Thymus (tissue), 14 donors: ENCODE data around the gene LLCFC1. TPM values are rescaled to one million over a fixed set of nuclear protein-coding genes. Genes with fewer than 3 reads are reported as not detected.

Source experiments
- DNase-seq, 9 donors: peaks; one replicate each; pipeline ENCODE4 v3.0.0-alpha.2; 2013; ENCODE audit warnings: low spot score in 9 of 9, low read depth in 6 of 9, missing footprints in 1 of 9
- H3K27ac ChIP-seq, 2 donors: one replicate each; pipeline ENCODE4 v1.5.1; 2013; ENCODE audit warnings: control low read depth in 1 of 2, low read depth in 1 of 2, low read length in 1 of 2, mild to moderate bottlenecking in 1 of 2, moderate library complexity in 1 of 2
- H3K27me3 ChIP-seq, 2 donors: one replicate each; pipeline ENCODE4 v1.5.1; 2013; ENCODE audit warnings: low read length in 1 of 2; ENCODE audit not compliant: control insufficient read depth in 2 of 2, insufficient read depth in 1 of 2
- H3K36me3 ChIP-seq, 2 donors: one replicate each; pipeline ENCODE4 v1.5.1; 2013; ENCODE audit warnings: low read length in 1 of 2, mild to moderate bottlenecking in 1 of 2, moderate library complexity in 1 of 2; ENCODE audit not compliant: control insufficient read depth in 2 of 2, insufficient read depth in 2 of 2
- H3K4me1 ChIP-seq, 2 donors: one replicate each; pipeline ENCODE4 v1.5.1; 2013; ENCODE audit warnings: low read length in 2 of 2; ENCODE audit not compliant: control insufficient read depth in 2 of 2, insufficient read depth in 2 of 2
- H3K4me3 ChIP-seq, 2 donors: one replicate each; pipeline ENCODE4 v1.5.1; 2013; ENCODE audit warnings: low read length in 2 of 2, control low read depth in 1 of 2, mild to moderate bottlenecking in 1 of 2
- H3K9me3 ChIP-seq, 2 donors: one replicate each; pipeline ENCODE4 v1.5.1; 2013; ENCODE audit warnings: low read length in 1 of 2, mild to moderate bottlenecking in 1 of 2; ENCODE audit not compliant: control insufficient read depth in 2 of 2, insufficient read depth in 1 of 2
- WGBS: extraction: QIAGEN DNeasy Blood & Tissue Kit; methylation state at CpG from one replicate; pipeline ENCODE4 v1.1.7; 2013; 5-methylcytosine and 5-hydroxymethylcytosine counted together
- long read RNA-seq, 10 donors: transcript quantifications; one replicate each; lab custom pipeline, GENCODE V29; 2026
- polyA plus RNA-seq: library from polyadenylated mRNA; stranded (reverse); fragments of 200-250 nt; gene quantifications from one replicate; pipeline ENCODE4 v1.2.3, GENCODE V29; 2013
- total RNA-seq: library from RNA; stranded (reverse); fragments of 120-200 nt; gene quantifications from one replicate; pipeline ENCODE4 v1.2.4, GENCODE V29; 2013
- donor health status: healthy.

The LLCFC1 gene
- total RNA-seq (not detected), polyA plus RNA-seq (not detected)
- long read RNA-seq, donor 1, result 0 reads
- long read RNA-seq, donor 2, result 0 reads
- long read RNA-seq, donor 3, result 0 reads
- long read RNA-seq, donor 4, result 0 reads
- long read RNA-seq, donor 5, result 0 reads
- long read RNA-seq, donor 6, result 0 reads
- long read RNA-seq, donor 7, result 0 reads
- long read RNA-seq, donor 8, result 0 reads
- long read RNA-seq, donor 9, result 0 reads
- long read RNA-seq, donor 10, result 0 reads

DNA sequence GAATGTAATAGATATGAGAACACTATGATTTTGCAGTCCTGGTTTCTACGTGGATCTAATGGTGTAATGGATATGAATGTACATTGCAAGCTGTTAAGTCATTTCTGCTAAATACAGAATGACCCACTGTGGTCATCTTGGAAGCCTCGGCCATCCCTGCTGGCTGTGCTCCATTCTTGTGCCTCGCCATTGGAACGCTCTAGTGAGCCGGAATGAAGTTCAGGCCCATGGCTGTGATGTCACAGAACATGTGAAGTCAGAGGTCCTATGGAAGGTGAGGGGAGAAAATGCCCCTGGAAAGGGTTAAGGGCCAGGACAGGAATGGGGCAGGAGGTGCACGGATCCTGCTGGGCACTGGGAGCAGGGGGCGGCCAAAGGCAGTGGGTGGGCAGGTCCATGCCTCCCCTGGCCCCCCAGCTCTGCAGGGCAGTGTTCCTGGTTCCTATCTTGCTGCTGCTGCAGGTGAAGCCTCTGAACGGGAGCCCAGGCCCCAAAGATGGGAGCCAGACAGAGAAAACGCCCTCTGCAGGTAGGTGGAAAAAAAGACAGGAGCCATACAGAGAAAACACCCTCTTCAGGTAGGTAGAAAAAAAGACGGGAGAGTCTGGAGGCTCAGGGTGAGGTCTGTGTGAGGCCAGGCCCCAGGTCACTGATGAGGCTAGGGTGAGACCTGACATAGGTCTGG is at the start of gene LLCFC1:
TSS of gene LLCFC1 (plus strand) at position 259 of the 685 bp plus-strand sequence. CDS start at position 397, 138 bp downstream.
- no peaks in the 10 kb centered on the region for H3K27me3 ChIP-seq
- no peaks in the 10 kb centered on the region for H3K9me3 ChIP-seq
- no peaks in the 10 kb centered on the region for H3K36me3 ChIP-seq
- peaks cover 0 to 9% of the 10 kb centered on the region in 2 donors for H3K4me1 ChIP-seq
- peak in 3 of 9 donors; percentile 15 to 56 (median 26) for DNase-seq
- no peak within 1 kb of the TSS for H3K27ac ChIP-seq
- 87% methylated on average over 10 of the region's 10 CpGs for WGBS
- H3K4me3 ChIP-seq, result no peak within 1 kb of the TSS

DNA sequence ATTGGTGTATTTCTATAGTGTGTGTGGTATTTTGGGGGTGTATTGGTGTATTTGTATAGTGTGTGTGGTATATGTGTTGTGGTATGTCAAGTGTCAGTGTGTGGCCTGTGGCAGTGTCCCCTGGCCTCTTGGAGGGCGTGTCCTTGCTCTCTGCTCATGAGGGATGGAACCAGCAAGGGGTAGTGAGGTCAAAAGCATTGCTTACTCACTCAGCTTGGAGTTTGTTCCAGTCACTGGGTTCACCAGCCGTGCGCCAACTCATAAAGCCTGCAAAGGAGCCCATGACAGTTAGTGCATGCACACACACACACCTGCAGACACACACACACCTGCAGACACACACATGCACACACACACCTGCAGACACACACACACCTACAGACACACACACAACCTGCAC is 49.5 kb upstream of the LLCFC1 start:
- no peaks in the 10 kb centered on the region for H3K4me1 ChIP-seq
- H3K9me3 ChIP-seq, result no peaks in the 10 kb centered on the region
- DNase-seq, result no peak
- H3K27me3 ChIP-seq, result no peaks in the 10 kb centered on the region
- WGBS, result 92% methylated on average over 3 of the region's 3 CpGs
- no peak overlapping the region for H3K27ac ChIP-seq
- H3K4me3 ChIP-seq, result no peak overlapping the region
- no peaks in the 10 kb centered on the region for H3K36me3 ChIP-seq

DNA sequence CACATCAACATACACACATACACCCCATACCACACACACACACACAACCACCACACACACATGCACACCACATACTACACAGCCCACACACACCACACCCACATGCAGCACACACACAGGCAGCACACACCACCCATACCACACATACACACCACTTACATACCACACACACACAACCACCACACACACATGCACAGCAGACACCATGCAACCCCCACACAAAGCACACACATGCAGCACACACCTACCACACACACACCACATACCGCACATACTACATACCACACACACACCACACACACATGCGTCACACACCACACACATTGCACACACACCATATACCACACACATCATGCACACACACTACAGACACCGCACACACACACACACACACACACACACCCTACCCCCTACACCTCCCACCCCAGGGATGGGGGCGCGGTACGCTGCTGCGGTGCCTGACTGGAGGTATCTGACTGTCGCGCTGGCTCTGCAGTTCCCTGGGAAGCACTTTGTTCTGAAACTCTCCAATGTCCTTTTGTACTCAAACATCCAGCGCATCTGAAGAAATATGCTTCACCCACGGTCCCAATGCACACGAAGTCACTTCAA is 48.3 kb upstream of the LLCFC1 start:
- WGBS, result 93% methylated on average over 12 of the region's 12 CpGs
- Histone ChIP-seq H3K9me3 (no peaks in the 10 kb centered on the region), H3K36me3 (no peaks in the 10 kb centered on the region), H3K27ac (no peak overlapping the region), H3K4me3 (no peak overlapping the region), H3K4me1 (no peaks in the 10 kb centered on the region), H3K27me3 (no peaks in the 10 kb centered on the region)
- no peak for DNase-seq

DNA sequence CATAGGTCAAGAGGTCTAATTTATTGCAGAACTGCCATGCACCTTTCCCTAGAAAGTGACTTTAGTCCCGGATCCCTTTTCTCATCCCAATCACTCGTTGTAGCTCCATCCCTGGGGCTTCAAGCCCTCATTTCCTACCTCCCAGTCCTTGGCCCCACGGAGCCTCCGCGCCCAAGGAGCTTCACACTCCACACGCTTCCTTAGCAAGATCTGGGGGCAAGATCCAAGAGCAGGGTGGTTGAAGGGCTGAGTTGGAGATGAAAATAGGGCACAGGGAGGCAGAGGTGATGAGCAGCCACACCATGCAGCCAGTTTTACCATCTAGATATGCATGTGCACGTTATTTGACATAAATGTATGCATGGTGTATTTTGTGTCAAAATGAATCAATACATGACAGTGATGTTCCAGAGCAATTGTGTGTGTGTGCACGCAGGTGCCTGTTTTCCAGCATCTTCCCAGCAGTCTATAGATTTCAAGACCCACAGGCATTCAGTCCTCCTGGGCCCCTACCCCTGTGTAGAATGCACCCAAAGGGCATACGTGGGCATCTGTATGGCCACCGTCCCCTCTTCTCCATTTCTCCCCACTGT is 47.7 kb upstream of the LLCFC1 start:
- DNase-seq, result no peak
- Histone ChIP-seq H3K36me3 (no peaks in the 10 kb centered on the region), H3K4me1 (no peaks in the 10 kb centered on the region), H3K27me3 (no peaks in the 10 kb centered on the region), H3K9me3 (no peaks in the 10 kb centered on the region), H3K4me3 (no peak overlapping the region), H3K27ac (no peak overlapping the region)
- WGBS, result 94% methylated on average over 10 of the region's 10 CpGs

DNA sequence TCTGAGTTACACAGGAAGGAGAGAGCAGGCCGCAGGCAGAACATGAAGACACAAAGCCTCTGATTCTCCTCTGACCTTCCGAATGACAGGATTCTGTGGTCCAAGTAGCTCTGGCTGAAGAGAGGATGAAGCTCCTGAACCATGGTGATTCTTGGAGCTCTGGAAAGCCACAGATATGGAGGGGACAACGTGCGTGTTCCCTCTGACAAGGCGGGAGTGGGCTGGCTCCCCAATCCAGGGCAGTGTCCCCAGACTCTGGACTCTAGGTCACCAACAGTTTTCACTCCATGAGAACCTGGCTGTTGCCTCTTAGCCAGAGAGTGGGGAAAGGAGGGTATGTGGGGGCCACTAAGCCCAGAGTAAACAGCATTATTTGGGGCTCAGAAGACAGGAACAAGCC is 46.3 kb upstream of the LLCFC1 start:
- Histone ChIP-seq H3K27me3 (no peaks in the 10 kb centered on the region), H3K9me3 (no peaks in the 10 kb centered on the region), H3K4me1 (no peaks in the 10 kb centered on the region), H3K27ac (no peak overlapping the region), H3K36me3 (no peaks in the 10 kb centered on the region), H3K4me3 (no peak overlapping the region)
- WGBS, result 94% methylated on average over 5 of the region's 5 CpGs
- no peak for DNase-seq

DNA sequence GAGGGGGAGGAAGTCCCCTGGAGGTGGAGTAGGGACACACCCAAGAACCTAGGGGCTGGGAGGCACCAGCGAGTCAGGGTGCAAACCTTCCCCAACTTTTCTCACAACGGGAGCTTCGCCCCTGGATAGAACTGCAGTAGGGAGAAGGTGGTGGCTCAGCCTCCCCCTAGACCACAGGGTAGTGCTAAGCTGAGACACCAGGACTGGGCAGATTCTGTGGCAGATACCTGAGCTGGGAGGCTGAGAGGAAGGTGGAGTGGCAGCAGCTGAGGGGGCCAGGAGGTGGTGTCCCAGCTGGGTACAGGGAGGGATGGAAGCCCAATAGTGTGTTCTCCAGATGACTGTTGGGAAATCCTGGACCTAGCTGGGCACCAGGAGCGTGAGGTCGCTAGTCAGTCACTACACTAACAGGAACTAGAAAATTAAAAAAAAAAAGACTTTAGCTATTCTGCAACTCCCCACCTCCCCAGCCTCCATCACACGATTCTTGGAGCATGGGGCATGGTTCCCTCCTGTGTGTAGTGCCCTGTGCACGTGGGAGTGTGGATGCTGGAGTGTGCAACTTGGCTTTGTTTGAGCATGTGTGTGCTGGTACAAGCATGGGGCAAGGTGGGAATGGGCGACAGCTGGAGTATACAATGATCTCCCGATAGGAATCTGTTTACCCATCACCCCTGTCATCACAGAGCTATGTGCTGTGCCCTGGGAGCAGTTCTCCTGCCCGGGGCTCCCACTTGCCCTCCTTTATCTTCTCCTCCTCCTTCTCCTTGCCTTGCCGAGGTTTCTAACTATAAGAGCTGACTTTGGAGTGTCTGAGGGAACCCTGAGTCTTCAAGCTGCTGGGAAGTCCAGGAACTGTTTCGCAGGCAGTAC is 44.9 kb upstream of the LLCFC1 start:
- no peaks in the 10 kb centered on the region for H3K9me3 ChIP-seq
- H3K4me3 ChIP-seq, result no peak overlapping the region
- no peaks in the 10 kb centered on the region for H3K4me1 ChIP-seq
- H3K36me3 ChIP-seq, result no peaks in the 10 kb centered on the region
- no peak for DNase-seq
- no peak overlapping the region for H3K27ac ChIP-seq
- 93% methylated on average over 12 of the region's 12 CpGs for WGBS
- H3K27me3 ChIP-seq, result no peaks in the 10 kb centered on the region

DNA sequence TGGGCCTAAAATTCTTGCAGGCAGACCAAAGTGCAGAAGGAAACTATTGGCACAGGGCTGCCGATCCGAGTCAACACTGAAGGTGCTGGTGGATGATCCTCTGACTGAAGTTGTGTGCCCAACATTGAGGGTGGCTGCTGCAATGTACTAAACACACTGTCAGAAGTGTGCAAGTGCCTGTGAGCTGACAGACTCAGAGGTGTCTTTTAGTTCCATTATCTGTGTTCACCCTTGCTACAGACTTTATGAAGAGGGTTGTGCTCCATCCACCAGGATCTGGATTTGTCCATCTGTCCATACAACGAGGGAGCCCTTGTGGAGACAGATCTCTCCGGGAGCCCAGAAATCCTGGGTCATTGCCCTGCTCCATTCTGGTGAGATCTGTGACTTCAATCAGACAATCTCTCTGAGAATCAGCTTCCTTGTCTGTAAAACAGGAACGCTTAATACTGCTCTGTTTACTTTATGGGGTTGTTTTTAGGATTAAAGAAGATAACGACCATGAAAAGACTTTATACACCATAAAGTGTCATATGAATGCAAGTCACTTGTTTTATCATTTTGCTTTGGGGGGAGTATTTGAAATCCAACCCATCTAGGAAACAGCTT is 44.2 kb upstream of the LLCFC1 start:
- DNase-seq, result no peak
- WGBS, result 89% methylated on average over 6 of the region's 6 CpGs
- Histone ChIP-seq H3K4me3 (no peak overlapping the region), H3K27me3 (no peaks in the 10 kb centered on the region), H3K27ac (no peak overlapping the region), H3K36me3 (no peaks in the 10 kb centered on the region), H3K4me1 (no peaks in the 10 kb centered on the region), H3K9me3 (no peaks in the 10 kb centered on the region)

DNA sequence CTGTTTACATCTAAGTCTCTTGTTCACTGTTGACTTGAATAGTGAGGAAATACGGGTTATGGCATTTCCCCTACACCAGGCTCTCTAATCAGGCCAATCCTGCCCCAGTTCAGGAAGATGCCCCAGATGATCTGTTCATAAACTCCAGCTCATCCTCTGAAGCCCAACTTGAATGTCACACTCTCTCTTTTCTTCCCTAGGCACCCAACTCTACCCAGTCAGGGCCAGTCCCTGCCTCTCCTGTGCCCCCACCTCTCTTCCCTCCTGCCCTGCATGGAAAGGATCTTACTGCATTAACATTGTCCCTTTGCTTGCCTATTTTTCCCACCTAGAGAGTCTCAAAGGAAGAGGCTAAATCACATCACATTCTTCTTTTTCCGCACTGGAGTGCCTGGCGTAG is 43.1 kb upstream of the LLCFC1 start:
- no peaks in the 10 kb centered on the region for H3K36me3 ChIP-seq
- H3K9me3 ChIP-seq, result no peaks in the 10 kb centered on the region
- H3K27me3 ChIP-seq, result no peaks in the 10 kb centered on the region
- H3K4me3 ChIP-seq, result no peak overlapping the region
- H3K27ac ChIP-seq, result no peak overlapping the region
- WGBS, result 98% methylated on average over 3 of the region's 3 CpGs
- DNase-seq, result no peak
- no peaks in the 10 kb centered on the region for H3K4me1 ChIP-seq
